Stimulated activated CD4-positive, alpha-beta T cell treated with anti-CD3 and anti-CD28 coated beads, Interleukin-2, amount 100 ng/mL, for 4 hours (primary cell): ENCODE measurements around the gene ST3GAL4.

ENCODE experiments used
- DNase-seq: peaks from one replicate; pipeline ENCODE4 v3.0.0-alpha.2; 2020; ENCODE audit warnings: low read depth

Gene ST3GAL4

GRCh38 chr11:126426106-126426505 is 70.6 kb downstream of the ST3GAL4 start:
- DNase-seq: no peak

GRCh38 chr11:126426820-126427749 is 71.6 kb downstream of the ST3GAL4 start:
- DNase-seq: no peak

GRCh38 chr11:126430581-126431335 is 75.3 kb downstream of the ST3GAL4 start:
- no peak for DNase-seq

GRCh38 chr11:126431401-126432064 is 76.0 kb downstream of the ST3GAL4 start:
- no peak for DNase-seq

- no peak for DNase-seq
These were observed 76.6 kb downstream of the ST3GAL4 start for GRCh38 chr11:126432065-126432461.

GRCh38 chr11:126432525-126432924 is 77.0 kb downstream of the ST3GAL4 start:
- no peak for DNase-seq

GRCh38 chr11:126433244-126433846 is 77.9 kb downstream of the ST3GAL4 start:
- DNase-seq: no peak

- DNase-seq: no peak
These were observed 78.8 kb downstream of the ST3GAL4 start for GRCh38 chr11:126433989-126434949.

- no peak for DNase-seq
These were observed 79.5 kb downstream of the ST3GAL4 start for GRCh38 chr11:126434950-126435335.

- no peak for DNase-seq
These were observed 80.8 kb downstream of the ST3GAL4 start for GRCh38 chr11:126436209-126436755.

- no peak for DNase-seq
These were observed 82.2 kb downstream of the ST3GAL4 start for GRCh38 chr11:126437731-126438130.

GRCh38 chr11:126438272-126438671 is 82.8 kb downstream of the ST3GAL4 start:
- DNase-seq: no peak

GRCh38 chr11:126438691-126439090 is 83.2 kb downstream of the ST3GAL4 start:
- DNase-seq: no peak

- DNase-seq: no peak
These were observed 84.8 kb downstream of the ST3GAL4 start for GRCh38 chr11:126440276-126440675.

- peak; percentile 42 for DNase-seq
These were observed 85.5 kb downstream of the ST3GAL4 start for GRCh38 chr11:126440792-126441514.

- no peak for DNase-seq
These were observed 87.6 kb downstream of the ST3GAL4 start for GRCh38 chr11:126443120-126443519.

GRCh38 chr11:126444072-126444471 is 88.6 kb downstream of the ST3GAL4 start:
- DNase-seq: no peak

GRCh38 chr11:126446581-126446980 is 91.1 kb downstream of the ST3GAL4 start:
- no peak for DNase-seq

GRCh38 chr11:126450198-126450597 is 94.7 kb downstream of the ST3GAL4 start:
- no peak for DNase-seq

- no peak for DNase-seq
These were observed 95.3 kb downstream of the ST3GAL4 start for GRCh38 chr11:126450806-126451205.
